Endodermal cell (in vitro differentiated cells): ENCODE data around the gene MS4A18. TPM values are rescaled to one million over a fixed set of nuclear protein-coding genes. Genes with fewer than 3 reads are reported as not detected.

ENCODE experiments used
- DNase-seq: peaks from one replicate; pipeline ENCODE4 v3.0.0-alpha.2; 2017
- H3K27ac ChIP-seq: 2 replicates; pipeline ENCODE4 v1.5.1; 2013; ENCODE audit warnings: mild to moderate bottlenecking, low read depth, low read length, moderate library complexity
- H3K27me3 ChIP-seq: 2 replicates; pipeline ENCODE4 v1.6.1; 2013; ENCODE audit warnings: mild to moderate bottlenecking, low read length, moderate library complexity; ENCODE audit not compliant: insufficient read depth, control insufficient read depth, poor library complexity, severe bottlenecking
- H3K36me3 ChIP-seq: 2 replicates; pipeline ENCODE4 v1.7.0; 2013; ENCODE audit warnings: mild to moderate bottlenecking, low read length, moderate library complexity; ENCODE audit not compliant: control insufficient read depth, insufficient read depth
- H3K4me1 ChIP-seq: one replicate; pipeline ENCODE4 v1.7.0; 2013; ENCODE audit warnings: low read length; ENCODE audit not compliant: control insufficient read depth, insufficient read depth
- H3K4me3 ChIP-seq: 2 replicates; pipeline ENCODE4 v1.5.1; 2013; ENCODE audit warnings: mild to moderate bottlenecking, low read length, moderate library complexity
- H3K9ac ChIP-seq: 2 replicates; pipeline ENCODE4 v1.6.1; 2013; ENCODE audit warnings: mild to moderate bottlenecking, low read length, moderate library complexity; ENCODE audit not compliant: poor library complexity, severe bottlenecking; ENCODE audit errors: extremely low read depth
- H3K9me3 ChIP-seq: 2 replicates; pipeline ENCODE4 v1.6.1; 2013; ENCODE audit warnings: mild to moderate bottlenecking, low read length, moderate library complexity; ENCODE audit not compliant: control insufficient read depth
- H3K27ac Mint-ChIP-seq: 2 replicates; pipeline ENCODE4 v1.8.0; 2020; ENCODE audit warnings: mixed read lengths
- H3K27me3 Mint-ChIP-seq: 2 replicates; pipeline ENCODE4 v1.8.0; 2021; ENCODE audit warnings: mild to moderate bottlenecking, mixed read lengths; ENCODE audit not compliant: insufficient read depth
- H3K36me3 Mint-ChIP-seq: 2 replicates; pipeline ENCODE4 v1.8.0; 2020; ENCODE audit warnings: low read depth, mixed read lengths
- H3K4me1 Mint-ChIP-seq: 2 replicates; pipeline ENCODE4 v1.8.0; 2020; ENCODE audit warnings: mixed read lengths
- H3K4me3 Mint-ChIP-seq: 2 replicates; pipeline ENCODE4 v1.8.0; 2020; ENCODE audit warnings: mild to moderate bottlenecking, moderate library complexity, mixed read lengths
- H3K9me3 Mint-ChIP-seq: 2 replicates; pipeline ENCODE4 v1.8.0; 2020; ENCODE audit warnings: mild to moderate bottlenecking, mixed read lengths
- WGBS, 2 experiments: methylation state at CpG; one replicate each; pipeline versions ENCODE4 v1.1.5 to v1.1.7; 2013; ENCODE audit warnings: missing lambda C conversion rate in 2 of 2, mixed read lengths in 1 of 2; ENCODE audit not compliant: insufficient coverage in 1 of 2, insufficient read length in 1 of 2; 5-methylcytosine and 5-hydroxymethylcytosine counted together
- total RNA-seq, 2 donors: library from RNA; stranded (reverse); fragmentation: NEBNext Ultra II Directional in 1 of 2; extraction: Animal tissue kit (Norgen Biotek cat#: 25700) in 1 of 2; gene quantifications; 2 replicates in 1 of 2; 3 replicates in 1 of 2; pipeline ENCODE4 v1.2.1, GENCODE V29; 2021
- TF ChIP-seq, protein P1 (sequence below): fragments of 200-600 bp; sonication (generic); conservative IDR thresholded peaks from 2 replicates; pipeline ENCODE4 v1.5.0; 2021; ENCODE audit warnings: antibody characterized with exemption, mild to moderate bottlenecking

MS4A18 gene
- total RNA-seq, 2 donors from 2014 or later: not detected

- H3K27me3 ChIP-seq: peaks cover 6% of the 10 kb centered on the region
- WGBS, 2 experiments: 91 to 95% methylated on average over 5 of the region's 5 CpGs
- no peaks in the 10 kb centered on the region for H3K36me3 ChIP-seq
- H3K4me1 ChIP-seq: no peaks in the 10 kb centered on the region
- no peak overlapping the region for H3K4me3 Mint-ChIP-seq
- no peaks in the 10 kb centered on the region for H3K4me1 Mint-ChIP-seq
- TF ChIP-seq, protein P1, sequence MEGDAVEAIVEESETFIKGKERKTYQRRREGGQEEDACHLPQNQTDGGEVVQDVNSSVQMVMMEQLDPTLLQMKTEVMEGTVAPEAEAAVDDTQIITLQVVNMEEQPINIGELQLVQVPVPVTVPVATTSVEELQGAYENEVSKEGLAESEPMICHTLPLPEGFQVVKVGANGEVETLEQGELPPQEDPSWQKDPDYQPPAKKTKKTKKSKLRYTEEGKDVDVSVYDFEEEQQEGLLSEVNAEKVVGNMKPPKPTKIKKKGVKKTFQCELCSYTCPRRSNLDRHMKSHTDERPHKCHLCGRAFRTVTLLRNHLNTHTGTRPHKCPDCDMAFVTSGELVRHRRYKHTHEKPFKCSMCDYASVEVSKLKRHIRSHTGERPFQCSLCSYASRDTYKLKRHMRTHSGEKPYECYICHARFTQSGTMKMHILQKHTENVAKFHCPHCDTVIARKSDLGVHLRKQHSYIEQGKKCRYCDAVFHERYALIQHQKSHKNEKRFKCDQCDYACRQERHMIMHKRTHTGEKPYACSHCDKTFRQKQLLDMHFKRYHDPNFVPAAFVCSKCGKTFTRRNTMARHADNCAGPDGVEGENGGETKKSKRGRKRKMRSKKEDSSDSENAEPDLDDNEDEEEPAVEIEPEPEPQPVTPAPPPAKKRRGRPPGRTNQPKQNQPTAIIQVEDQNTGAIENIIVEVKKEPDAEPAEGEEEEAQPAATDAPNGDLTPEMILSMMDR: no peak
- no peak for DNase-seq
- no peak overlapping the region for H3K27ac ChIP-seq
- no peak overlapping the region for H3K27ac Mint-ChIP-seq
- no peaks in the 10 kb centered on the region for H3K9me3 ChIP-seq
- no peak overlapping the region for H3K4me3 ChIP-seq
- H3K9ac ChIP-seq: no peak overlapping the region
- peaks cover 26% of the 10 kb centered on the region for H3K27me3 Mint-ChIP-seq
- no peaks in the 10 kb centered on the region for H3K36me3 Mint-ChIP-seq
- H3K9me3 Mint-ChIP-seq: no peaks in the 10 kb centered on the region
Measured at GRCh38 chr11:60765355-60765754, 40.8 kb downstream of the MS4A18 start.

DNA sequence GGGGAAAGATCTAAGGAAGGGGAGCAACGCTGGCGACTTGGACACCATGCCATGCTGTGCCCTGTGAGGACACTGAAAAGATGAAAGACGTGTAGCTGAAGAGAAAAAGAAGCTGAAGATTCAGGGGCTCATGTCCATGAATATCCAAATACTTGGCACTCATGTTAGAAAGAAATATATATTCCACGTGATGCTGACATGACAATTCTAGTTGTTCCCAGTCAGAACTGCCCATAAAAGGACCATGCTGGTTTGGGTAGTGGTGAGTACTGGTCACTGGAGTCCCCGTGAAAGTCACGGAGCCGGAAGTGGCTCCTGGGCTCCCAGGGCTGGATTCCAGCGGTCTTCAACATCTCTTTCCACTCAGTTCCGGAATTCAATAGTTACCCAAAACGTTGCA lies 42.0 kb downstream of the MS4A18 start:
- no peak overlapping the region for H3K27ac Mint-ChIP-seq
- H3K27me3 Mint-ChIP-seq: peaks cover 29% of the 10 kb centered on the region
- no peak overlapping the region for H3K4me3 ChIP-seq
- peaks cover 6% of the 10 kb centered on the region for H3K27me3 ChIP-seq
- H3K36me3 Mint-ChIP-seq: no peaks in the 10 kb centered on the region
- no peaks in the 10 kb centered on the region for H3K4me1 ChIP-seq
- H3K4me3 Mint-ChIP-seq: no peak overlapping the region
- no peak overlapping the region for H3K9ac ChIP-seq
- no peak overlapping the region for H3K27ac ChIP-seq
- H3K36me3 ChIP-seq: no peaks in the 10 kb centered on the region
- WGBS, 2 experiments: 90 to 91% methylated on average over 4 to 10 of the region's 10 CpGs
- H3K9me3 ChIP-seq: no peaks in the 10 kb centered on the region
- H3K9me3 Mint-ChIP-seq: no peaks in the 10 kb centered on the region
- TF ChIP-seq, protein P1: no peak
- no peaks in the 10 kb centered on the region for H3K4me1 Mint-ChIP-seq
- DNase-seq: no peak

GRCh38 chr11:60767388-60767811 lies 42.9 kb downstream of the MS4A18 start:
- H3K9me3 ChIP-seq: no peaks in the 10 kb centered on the region
- H3K4me1 ChIP-seq: no peaks in the 10 kb centered on the region
- no peak overlapping the region for H3K27ac ChIP-seq

More at GRCh38 chr11:60767388-60767811, 42.9 kb downstream of the MS4A18 start:
- Histone ChIP-seq H3K4me3 (no peak overlapping the region), H3K9ac (no peak overlapping the region), H3K36me3 (no peaks in the 10 kb centered on the region), H3K27me3 (peaks cover 6% of the 10 kb centered on the region)
- no peak overlapping the region for H3K27ac Mint-ChIP-seq
- H3K36me3 Mint-ChIP-seq: no peaks in the 10 kb centered on the region
- no peak overlapping the region for H3K4me3 Mint-ChIP-seq
- H3K27me3 Mint-ChIP-seq: peaks cover 29% of the 10 kb centered on the region
- DNase-seq: peak; percentile 86
- H3K9me3 Mint-ChIP-seq: no peaks in the 10 kb centered on the region
- H3K4me1 Mint-ChIP-seq: no peaks in the 10 kb centered on the region
- 72 to 77% methylated on average over 6 to 26 of the region's 26 CpGs for WGBS, 2 experiments
- TF ChIP-seq, protein P1: peak; percentile 88
